H1 (cell line): ENCODE data around the gene MRTFA. TPM values are rescaled to one million over a fixed set of nuclear protein-coding genes. Genes with fewer than 3 reads are reported as not detected.

Source experiments
- CBX5 ChIP-seq: fragments of 300-800, 300-1000 bp; sonication (generic); IDR thresholded peaks from 2 replicates; pipeline ENCODE4 v1.7.1; 2016; ENCODE audit warnings: antibody characterized with exemption, low read length, low read depth
- EP300 ChIP-seq, 2 experiments: IDR thresholded peaks; 1 replicate in 1 of 2; 2 replicates in 1 of 2; pipeline ENCODE4 v1.6.1; 2011 to 2012; ENCODE audit warnings: low read depth in 2 of 2, low read length in 2 of 2, mild to moderate bottlenecking in 2 of 2, borderline replicate concordance in 1 of 2, inconsistent platforms in 1 of 2, moderate library complexity in 1 of 2
- POU5F1 ChIP-seq: IDR thresholded peaks from 2 replicates; pipeline ENCODE4 v1.6.1; 2011; ENCODE audit warnings: low read depth, mild to moderate bottlenecking, low read length, moderate library complexity
- SP2 ChIP-seq: IDR thresholded peaks from 2 replicates; pipeline ENCODE4 v1.6.1; 2012; ENCODE audit warnings: mild to moderate bottlenecking, low read length, inconsistent platforms
- polyA plus RNA-seq, 7 experiments: library from polyadenylated mRNA; depleted of rRNA in 3 of 7; stranded (reverse) in 5 of 7; unstranded in 2 of 7; fragments of >200 nt in 5 of 7; fragments of 200-250 nt in 2 of 7; gene quantifications; 1 replicate in 5 of 7; 2 replicates in 1 of 7; 4 replicates in 1 of 7; pipeline versions ENCODE4 v1.2.1 to v1.2.3, GENCODE V29; 2011 to 2013; ENCODE audit warnings: missing spikeins in 2 of 7, mixed read lengths in 2 of 7
- total RNA-seq: library from RNA; stranded (reverse); fragmentation: NEBNext Ultra II Directional; extraction: Animal tissue kit (Norgen Biotek cat#: 25700); gene quantifications from 2 replicates; pipeline ENCODE4 v1.2.1, GENCODE V29; 2021
- TF ChIP-seq, protein P1 (sequence below): IDR thresholded peaks from 2 replicates; pipeline ENCODE4 v1.6.1; 2012; ENCODE audit warnings: low read length, inconsistent platforms

MRTFA gene
- total and polyA plus RNA-seq, 2 of the 8 experiments (the other 6 are each of a cell fraction or from before 2014, with no cell fraction given) = 5.4 to 37.9 TPM

DNA sequence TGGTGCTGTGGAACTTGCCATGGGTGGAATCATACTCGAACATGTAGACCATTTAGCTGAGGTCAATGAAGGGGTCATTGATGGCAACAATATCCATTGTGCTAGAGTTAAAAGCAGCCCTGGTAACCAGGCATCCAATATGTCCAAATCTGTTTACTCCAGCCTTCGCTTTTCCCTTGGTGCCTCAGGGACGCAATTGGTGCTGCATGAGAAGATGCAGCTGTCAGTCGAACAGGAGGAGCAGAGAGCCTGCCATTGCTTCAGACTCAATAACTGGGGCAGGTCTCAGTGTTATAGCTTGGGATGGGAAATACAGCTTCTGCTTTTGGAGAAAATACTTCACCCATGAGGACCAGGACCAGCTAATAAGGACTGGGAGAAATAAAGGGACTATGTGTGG, 37.8 kb upstream of the MRTFA start (continued):
- TF ChIP-seq POU5F1 (no peak), SP2 (no peak), CBX5 (no peak), EP300 (IDR thresholded peaks at IDR 0.05; ENCODE audit: borderline replicate concordance in 1 of 2, low read depth in 2 of 2, low read length in 2 of 2) (no peak)
- TF ChIP-seq, protein P1, sequence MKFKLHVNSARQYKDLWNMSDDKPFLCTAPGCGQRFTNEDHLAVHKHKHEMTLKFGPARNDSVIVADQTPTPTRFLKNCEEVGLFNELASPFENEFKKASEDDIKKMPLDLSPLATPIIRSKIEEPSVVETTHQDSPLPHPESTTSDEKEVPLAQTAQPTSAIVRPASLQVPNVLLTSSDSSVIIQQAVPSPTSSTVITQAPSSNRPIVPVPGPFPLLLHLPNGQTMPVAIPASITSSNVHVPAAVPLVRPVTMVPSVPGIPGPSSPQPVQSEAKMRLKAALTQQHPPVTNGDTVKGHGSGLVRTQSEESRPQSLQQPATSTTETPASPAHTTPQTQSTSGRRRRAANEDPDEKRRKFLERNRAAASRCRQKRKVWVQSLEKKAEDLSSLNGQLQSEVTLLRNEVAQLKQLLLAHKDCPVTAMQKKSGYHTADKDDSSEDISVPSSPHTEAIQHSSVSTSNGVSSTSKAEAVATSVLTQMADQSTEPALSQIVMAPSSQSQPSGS = no peak
